K562 (cell line): ENCODE results near the gene PAQR4. TPM values are rescaled to one million over a fixed set of nuclear protein-coding genes. Genes with fewer than 3 reads are reported as not detected.

ENCODE experiments used
- CBX3 ChIP-seq, 2 experiments: IDR thresholded peaks; 1 replicate in 1 of 2; 2 replicates in 1 of 2; pipeline ENCODE4 v1.6.1; 2012; ENCODE audit warnings: inconsistent platforms in 2 of 2, low read length in 2 of 2, borderline replicate concordance in 1 of 2, control low read depth in 1 of 2
- MAFK ChIP-seq: IDR thresholded peaks from 2 replicates; pipeline ENCODE4 v1.6.1; 2011; ENCODE audit warnings: low read length, improper control_type of control experiment
- NFATC3 ChIP-seq: fragments of 450-650 bp; IDR thresholded peaks from 2 replicates; pipeline ENCODE4 v1.6.1; 2017; ENCODE audit warnings: mild to moderate bottlenecking
- PRPF4 ChIP-seq: fragments of 200-400 bp; formaldehyde crosslinking; IDR thresholded peaks from one replicate; pipeline ENCODE4 v1.6.1; 2017; ENCODE audit warnings: low read length, low read depth, mild to moderate bottlenecking; ENCODE audit not compliant: insufficient read depth, poor library complexity, severe bottlenecking
- RBM15 ChIP-seq: fragments of 200-400 bp; formaldehyde crosslinking; IDR thresholded peaks from 2 replicates; pipeline ENCODE4 v1.6.1; 2018; ENCODE audit warnings: mild to moderate bottlenecking, low read length, moderate library complexity; ENCODE audit not compliant: insufficient read depth
- SETDB1 ChIP-seq: IDR thresholded peaks from one replicate; pipeline ENCODE4 v1.6.1; 2012; ENCODE audit warnings: low read length, control low read depth, inconsistent platforms
- SMARCA4 ChIP-seq: fragments of 450-650 bp; IDR thresholded peaks from 2 replicates; pipeline ENCODE4 v1.6.1; 2016
- SMC3 ChIP-seq: conservative IDR thresholded peaks from 2 replicates; pipeline ENCODE4 v1.6.1; 2011; ENCODE audit warnings: low read depth, low read length, improper control_type of control experiment; ENCODE audit not compliant: insufficient read depth
- TAF7 ChIP-seq: fragments of 450-650 bp; IDR thresholded peaks from 2 replicates; pipeline ENCODE4 v1.6.1; 2016; ENCODE audit warnings: missing genetic modification characterization, missing compliant biosample characterization
- ZKSCAN1 ChIP-seq: fragments of 150-350 bp; IDR thresholded peaks from 2 replicates; pipeline ENCODE4 v1.6.1; 2016; ENCODE audit warnings: low read depth, low read length
- ZNF23 ChIP-seq: fragments of 250-450 bp; sonication (Bioruptor Pico); IDR thresholded peaks from 2 replicates; pipeline ENCODE4 v1.4.0; 2020; ENCODE audit warnings: mild to moderate bottlenecking
- ZNF785 ChIP-seq: fragments of 250-450 bp; sonication (Bioruptor Pico); IDR thresholded peaks from 2 replicates; pipeline ENCODE4 v1.4.0; 2020; ENCODE audit warnings: mild to moderate bottlenecking
- polyA plus RNA-seq, 8 experiments: library from polyadenylated mRNA; depleted of rRNA in 4 of 8; stranded (reverse) in 5 of 8; unstranded in 3 of 8; fragments of >200 nt; fragmentation: Nextera tagmentation in 2 of 8; fragmentation: Illumina TruSeq in 1 of 8; extraction: Ambion mirVana in 2 of 8; extraction: Trizol in 1 of 8; gene quantifications; 2 replicates each; pipeline versions ENCODE4 v1.2.1 to v1.2.3, GENCODE V29; 2011 to 2014; ENCODE audit warnings: inconsistent platforms in 1 of 8, missing spikeins in 1 of 8
- total RNA-seq, 7 experiments: library from RNA; depleted of rRNA in 6 of 7; stranded (reverse); fragments of >200 nt in 6 of 7; fragmentation: Illumina TruSeq in 2 of 7; extraction: Trizol in 2 of 7; gene quantifications; 2 replicates each; pipeline versions ENCODE4 v1.2.1 to v1.2.3, GENCODE V29; 2011 to 2021; ENCODE audit warnings: low replicate concordance in 1 of 7
- TF ChIP-seq, protein P1 (sequence below): fragments of 250-450 bp; sonication (Bioruptor Pico); IDR thresholded peaks from 2 replicates; pipeline ENCODE4 v1.4.0; 2020; ENCODE audit warnings: mild to moderate bottlenecking
- TF ChIP-seq, protein P2 (sequence below): fragments of 250-450 bp; sonication (Bioruptor Pico); IDR thresholded peaks from 2 replicates; pipeline ENCODE4 v1.5.0; 2021; ENCODE audit warnings: mild to moderate bottlenecking, moderate library complexity

PAQR4 gene
- total and polyA plus RNA-seq, 9 of the 15 experiments (the other 6 are each of a cell fraction or from before 2014, with no cell fraction given), result 0.62 to 40.4 (median 19.5) TPM

DNA sequence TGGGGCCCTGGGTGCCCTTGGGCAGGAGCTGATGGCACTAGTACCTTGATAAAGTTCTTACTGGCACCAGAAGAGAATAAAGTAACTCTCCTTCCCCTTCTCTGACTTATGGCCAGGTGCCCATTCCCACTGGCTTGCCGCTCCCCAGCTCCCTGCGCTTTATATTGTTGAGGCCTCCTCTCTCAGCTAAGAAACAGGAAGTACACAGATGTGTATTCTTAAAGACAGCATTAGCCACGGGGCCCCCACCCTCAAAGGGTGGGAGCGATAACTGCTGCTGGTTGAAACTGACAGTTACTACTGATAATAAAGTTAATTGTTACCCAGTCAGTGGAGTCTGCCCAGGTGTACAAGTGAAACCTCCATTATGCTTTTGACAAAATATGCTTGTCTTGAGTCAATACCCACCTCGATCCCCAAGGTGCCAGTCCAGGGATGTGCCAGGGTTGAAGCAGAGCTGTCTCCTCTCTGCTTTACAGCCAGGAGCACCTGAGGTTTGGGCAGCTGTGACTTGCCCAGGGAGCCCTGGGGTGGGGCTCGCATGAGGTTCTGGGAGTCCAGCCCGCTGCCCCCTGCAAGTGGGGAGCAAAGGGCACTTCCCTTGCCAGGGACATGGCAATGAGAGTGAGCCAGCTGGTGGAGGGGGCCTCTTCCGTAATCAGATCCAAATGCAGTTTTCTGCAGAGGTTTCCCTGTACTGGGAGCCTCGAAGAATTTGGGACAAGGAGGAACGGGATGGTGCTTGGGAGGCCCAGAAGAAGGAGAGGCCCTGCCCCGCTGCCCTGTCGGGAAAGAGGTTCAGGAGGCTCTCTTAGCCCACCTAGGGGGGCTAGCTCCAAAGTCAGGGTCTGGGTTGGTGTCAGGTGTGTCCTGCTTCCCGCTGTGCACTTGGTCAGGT is 38.2 kb downstream of the PAQR4 start (continued):
- TF ChIP-seq CBX3 (IDR thresholded peaks at IDR 0.05; ENCODE audit: borderline replicate concordance in 1 of 2, low read length in 2 of 2) (no peak), ZNF23 (no peak), ZKSCAN1 (no peak), NFATC3 (no peak), SMARCA4 (0 out of 2 replicates have a peak, but pooled peaks have one; percentile 28), MAFK (no peak), SMC3 (no peak), SETDB1 (no peak), PRPF4 (no peak), TAF7 (tag) (0 out of 2 replicates have a peak, but pooled peaks have one; percentile 34), ZNF785 (CRISPR knock-in tag) (no peak), RBM15 (no peak)
- TF ChIP-seq, protein P1, sequence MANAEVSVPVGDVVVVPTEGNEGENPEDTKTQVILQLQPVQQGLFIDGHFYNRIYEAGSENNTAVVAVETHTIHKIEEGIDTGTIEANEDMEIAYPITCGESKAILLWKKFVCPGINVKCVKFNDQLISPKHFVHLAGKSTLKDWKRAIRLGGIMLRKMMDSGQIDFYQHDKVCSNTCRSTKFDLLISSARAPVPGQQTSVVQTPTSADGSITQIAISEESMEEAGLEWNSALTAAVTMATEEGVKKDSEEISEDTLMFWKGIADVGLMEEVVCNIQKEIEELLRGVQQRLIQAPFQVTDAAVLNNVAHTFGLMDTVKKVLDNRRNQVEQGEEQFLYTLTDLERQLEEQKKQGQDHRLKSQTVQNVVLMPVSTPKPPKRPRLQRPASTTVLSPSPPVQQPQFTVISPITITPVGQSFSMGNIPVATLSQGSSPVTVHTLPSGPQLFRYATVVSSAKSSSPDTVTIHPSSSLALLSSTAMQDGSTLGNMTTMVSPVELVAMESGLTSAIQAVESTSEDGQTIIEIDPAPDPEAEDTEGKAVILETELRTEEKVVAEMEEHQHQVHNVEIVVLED, result no peak
- TF ChIP-seq, protein P2, sequence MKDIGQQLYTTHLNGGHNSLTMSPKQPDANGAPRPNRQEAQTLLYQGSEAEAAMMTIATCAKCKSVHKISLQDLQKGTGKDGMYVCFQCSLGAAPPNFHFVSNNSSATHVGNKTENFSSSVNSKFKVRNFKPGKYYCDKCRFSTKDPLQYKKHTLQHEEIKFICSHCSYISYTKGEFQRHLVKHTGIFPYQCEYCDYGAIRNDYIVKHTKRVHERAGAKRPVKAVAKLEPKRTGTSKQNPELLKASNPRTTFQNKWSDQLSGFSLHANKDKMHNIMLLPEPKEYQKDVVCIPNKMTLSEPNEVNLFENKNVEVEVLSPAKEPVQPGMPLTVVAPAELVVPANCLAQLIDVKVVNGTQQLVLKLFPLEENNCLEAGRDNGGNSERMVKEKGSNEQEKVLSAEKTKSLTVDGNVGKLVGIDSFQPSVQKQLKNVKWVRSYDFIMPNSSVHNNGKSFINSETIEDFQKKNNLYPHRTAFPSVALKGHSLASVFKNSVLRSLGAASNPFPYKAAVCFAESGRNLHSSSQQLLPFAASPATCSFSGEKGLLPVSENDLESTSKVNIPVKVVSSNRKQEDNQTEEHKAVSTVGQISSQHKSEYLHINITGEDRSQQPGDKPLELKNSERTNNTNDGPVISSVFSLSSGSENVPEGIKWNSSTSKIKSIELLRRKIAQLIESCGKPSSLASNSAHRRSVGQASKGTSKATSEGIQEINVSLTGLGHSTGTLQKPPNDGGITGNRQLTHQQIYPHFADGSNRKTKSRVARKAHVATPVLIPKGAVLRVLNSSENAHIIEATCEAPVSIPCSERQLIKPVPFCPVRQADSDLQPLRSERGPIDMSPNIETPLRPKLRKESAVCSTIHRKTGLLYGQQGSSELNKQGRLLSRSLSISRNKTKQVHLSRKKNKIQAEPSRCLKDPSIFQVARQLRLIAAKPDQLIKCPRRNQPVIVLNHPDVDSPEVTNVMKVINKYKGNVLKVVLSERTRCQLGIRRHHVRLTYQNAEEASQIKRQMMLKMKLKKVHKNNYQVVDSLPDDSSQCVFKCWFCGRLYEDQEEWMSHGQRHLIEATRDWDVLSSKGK (CRISPR knock-in tag), result no peak
